ENCODE measurements around the gene STK10. TPM values are rescaled to one million over a fixed set of nuclear protein-coding genes. Genes with fewer than 3 reads are reported as not detected.
"Not testable (repeated sequence)": the region's sequence is repeated elsewhere in the genome, so short reads cannot be mapped to it uniquely, and the experiment has no call there.

Gene STK10
- total RNA-seq, 2 donors from 2014 or later = 403 to 408 TPM

- H3K27me3 Mint-ChIP-seq = no peaks in the 10 kb centered on the region
- H3K4me1 Mint-ChIP-seq = peaks cover 55% of the 10 kb centered on the region
- H3K9me3 ChIP-seq (ENCODE audit: control insufficient read depth, low read length, poor library complexity, severe bottlenecking) = no peaks in the 10 kb centered on the region
- ATAC-seq = no peak
- H3K27ac Mint-ChIP-seq = peak overlapping the region; percentile 94
- DNase-seq = no peak
- H3K36me3 Mint-ChIP-seq (ENCODE audit: low read depth) = peaks cover 14% of the 10 kb centered on the region
- peak overlapping the region; percentile 86 for H3K4me3 Mint-ChIP-seq
Measured at GRCh38 chr5:172151661-172152210, 36.3 kb downstream of the STK10 start.

GRCh38 chr5:172150514-172151425, 37.3 kb downstream of the STK10 start:
- H3K27ac Mint-ChIP-seq = peak overlapping the region; percentile 94
- DNase-seq (no peak), ATAC-seq (peak; percentile 74)
- peaks cover 59% of the 10 kb centered on the region for H3K4me1 Mint-ChIP-seq
- H3K27me3 Mint-ChIP-seq = no peaks in the 10 kb centered on the region
- H3K4me3 Mint-ChIP-seq = peak overlapping the region; percentile 79
- H3K36me3 Mint-ChIP-seq (ENCODE audit: low read depth) = peaks cover 12% of the 10 kb centered on the region
- H3K9me3 ChIP-seq (ENCODE audit: control insufficient read depth, low read length, poor library complexity, severe bottlenecking) = no peaks in the 10 kb centered on the region

- ATAC-seq; H3K9me3 ChIP-seq (ENCODE audit: control insufficient read depth, low read length, poor library complexity, severe bottlenecking); DNase-seq; H3K27me3 Mint-ChIP-seq: not testable (repeated sequence)
- H3K4me3 Mint-ChIP-seq = peak overlapping the region; percentile 52
- peak overlapping the region; percentile 94 for H3K27ac Mint-ChIP-seq
- peaks cover 12% of the 10 kb centered on the region for H3K36me3 Mint-ChIP-seq (ENCODE audit: low read depth)
- H3K4me1 Mint-ChIP-seq = peaks cover 59% of the 10 kb centered on the region
Measured at GRCh38 chr5:172149481-172149880, 38.5 kb downstream of the STK10 start.

- no peaks in the 10 kb centered on the region for H3K27me3 Mint-ChIP-seq
- H3K9me3 ChIP-seq (ENCODE audit: control insufficient read depth, low read length, poor library complexity, severe bottlenecking) = no peaks in the 10 kb centered on the region
- DNase-seq = no peak
- H3K4me3 Mint-ChIP-seq = peak overlapping the region; percentile 1
- H3K27ac Mint-ChIP-seq = peak overlapping the region; percentile 94
- H3K36me3 Mint-ChIP-seq (ENCODE audit: low read depth) = peaks cover 12% of the 10 kb centered on the region
- ATAC-seq = no peak
- H3K4me1 Mint-ChIP-seq = peaks cover 59% of the 10 kb centered on the region
Measured at GRCh38 chr5:172149073-172149472, 39.0 kb downstream of the STK10 start.

- H3K27ac Mint-ChIP-seq = no peak overlapping the region
- H3K4me3 Mint-ChIP-seq = no peak overlapping the region
- peaks cover 9% of the 10 kb centered on the region for H3K36me3 Mint-ChIP-seq (ENCODE audit: low read depth)
Measured at GRCh38 chr5:172148381-172148780, 39.6 kb downstream of the STK10 start.

GRCh38 chr5:172147857-172148256, 40.2 kb downstream of the STK10 start:
- DNase-seq (no peak), ATAC-seq (no peak)
- Mint-ChIP-seq H3K4me3 (no peak overlapping the region), H3K36me3 (ENCODE audit: low read depth) (peaks cover 9% of the 10 kb centered on the region), H3K27ac (peak overlapping the region; percentile 95), H3K27me3 (no peaks in the 10 kb centered on the region), H3K4me1 (peaks cover 59% of the 10 kb centered on the region)
- H3K9me3 ChIP-seq (ENCODE audit: control insufficient read depth, low read length, poor library complexity, severe bottlenecking) = no peaks in the 10 kb centered on the region

More at GRCh38 chr5:172148381-172148780, 39.6 kb downstream of the STK10 start:
- Mint-ChIP-seq H3K4me1 (peaks cover 58% of the 10 kb centered on the region), H3K27me3 (no peaks in the 10 kb centered on the region)
- ATAC-seq (no peak), DNase-seq (no peak)
- no peaks in the 10 kb centered on the region for H3K9me3 ChIP-seq (ENCODE audit: control insufficient read depth, low read length, poor library complexity, severe bottlenecking)

- H3K9me3 ChIP-seq (ENCODE audit: control insufficient read depth, low read length, poor library complexity, severe bottlenecking) = no peaks in the 10 kb centered on the region
- Mint-ChIP-seq H3K4me1 (peaks cover 63% of the 10 kb centered on the region), H3K27ac (peak overlapping the region; percentile 95), H3K36me3 (ENCODE audit: low read depth) (peaks cover 4% of the 10 kb centered on the region), H3K4me3 (peak overlapping the region; percentile 57), H3K27me3 (no peaks in the 10 kb centered on the region)
- ATAC-seq (no peak), DNase-seq (no peak)
Measured at GRCh38 chr5:172146748-172147092, 41.3 kb downstream of the STK10 start.

GRCh38 chr5:172145870-172146747, 41.9 kb downstream of the STK10 start:
- no peak for DNase-seq
- ATAC-seq = no peak
- no peaks in the 10 kb centered on the region for H3K9me3 ChIP-seq (ENCODE audit: control insufficient read depth, low read length, poor library complexity, severe bottlenecking)
- Mint-ChIP-seq H3K36me3 (ENCODE audit: low read depth) (peaks cover 2% of the 10 kb centered on the region), H3K27ac (peak overlapping the region; percentile 95), H3K4me3 (peak overlapping the region; percentile 12), H3K4me1 (peaks cover 59% of the 10 kb centered on the region), H3K27me3 (no peaks in the 10 kb centered on the region)

GRCh38 chr5:172144931-172145869, 42.8 kb downstream of the STK10 start:
- H3K9me3 ChIP-seq (ENCODE audit: control insufficient read depth, low read length, poor library complexity, severe bottlenecking) = no peaks in the 10 kb centered on the region
- ATAC-seq (no peak), DNase-seq (no peak)
- H3K27ac Mint-ChIP-seq = peak overlapping the region; percentile 95
- H3K36me3 Mint-ChIP-seq (ENCODE audit: low read depth) = peaks cover 2% of the 10 kb centered on the region
- H3K4me3 Mint-ChIP-seq = peak overlapping the region; percentile 43
- H3K4me1 Mint-ChIP-seq = peaks cover 55% of the 10 kb centered on the region
- H3K27me3 Mint-ChIP-seq = no peaks in the 10 kb centered on the region

GRCh38 chr5:172144291-172144815, 43.7 kb downstream of the STK10 start:
- peaks cover 2% of the 10 kb centered on the region for H3K36me3 Mint-ChIP-seq (ENCODE audit: low read depth)
- no peaks in the 10 kb centered on the region for H3K27me3 Mint-ChIP-seq
- ATAC-seq (peak; percentile 32), DNase-seq (no peak)
- peaks cover 63% of the 10 kb centered on the region for H3K4me1 Mint-ChIP-seq
- H3K4me3 Mint-ChIP-seq = no peak overlapping the region
- peak overlapping the region; percentile 95 for H3K27ac Mint-ChIP-seq
- no peaks in the 10 kb centered on the region for H3K9me3 ChIP-seq (ENCODE audit: control insufficient read depth, low read length, poor library complexity, severe bottlenecking)

GRCh38 chr5:172143875-172144274, 44.1 kb downstream of the STK10 start:
- Mint-ChIP-seq H3K36me3 (ENCODE audit: low read depth) (peaks cover 2% of the 10 kb centered on the region), H3K27ac (peak overlapping the region; percentile 95), H3K27me3 (no peaks in the 10 kb centered on the region), H3K4me3 (peak overlapping the region; percentile 19), H3K4me1 (peaks cover 67% of the 10 kb centered on the region)
- no peak for DNase-seq
- no peaks in the 10 kb centered on the region for H3K9me3 ChIP-seq (ENCODE audit: control insufficient read depth, low read length, poor library complexity, severe bottlenecking)
- no peak for ATAC-seq

GRCh38 chr5:172142709-172143215, 45.3 kb downstream of the STK10 start:
- no peak for ATAC-seq
- H3K36me3 Mint-ChIP-seq (ENCODE audit: low read depth) = peaks cover 2% of the 10 kb centered on the region
- H3K9me3 ChIP-seq (ENCODE audit: control insufficient read depth, low read length, poor library complexity, severe bottlenecking) = no peaks in the 10 kb centered on the region
- DNase-seq = no peak
- peak overlapping the region; percentile 95 for H3K27ac Mint-ChIP-seq
- peak overlapping the region; percentile 45 for H3K4me3 Mint-ChIP-seq
- H3K4me1 Mint-ChIP-seq = peaks cover 68% of the 10 kb centered on the region
- no peaks in the 10 kb centered on the region for H3K27me3 Mint-ChIP-seq

All from T-helper 17 cell (primary cell).